DOHH2 (cell line): ENCODE results near the gene B4GALNT3.

Experiments used
- CTCF ChIP-seq: fragments of 200-600 bp; sonication (generic); IDR thresholded peaks from one replicate; pipeline ENCODE4 v1.5.1; 2014; ENCODE audit warnings: antibody characterized with exemption, mild to moderate bottlenecking, low read depth, low read length; ENCODE audit not compliant: poor library complexity, severe bottlenecking
- EZH2phosphoT487 ChIP-seq: fragments of 200-600 bp; sonication (generic); IDR thresholded peaks from 2 replicates; pipeline ENCODE4 v1.6.1; 2017; ENCODE audit warnings: borderline replicate concordance, mild to moderate bottlenecking, antibody characterized with exemption, low read length, moderate library complexity, mixed read lengths

- TF ChIP-seq CTCF (no peak), EZH2phosphoT487 (no peak)
Measured at GRCh38 chr12:542395-543113, 82.8 kb downstream of the B4GALNT3 start.
